Stimulated activated CD8-positive, alpha-beta memory T cell treated with anti-CD3 and anti-CD28 coated beads, Interleukin-15, amount 100 ng/mL, for 4 hours (primary cell): ENCODE measurements around the gene ITGBL1.

Experiments used
- DNase-seq, 2 donors: peaks; one replicate each; pipeline ENCODE4 v3.0.0-alpha.2; 2020; ENCODE audit warnings: low read depth in 2 of 2

Gene ITGBL1

DNA sequence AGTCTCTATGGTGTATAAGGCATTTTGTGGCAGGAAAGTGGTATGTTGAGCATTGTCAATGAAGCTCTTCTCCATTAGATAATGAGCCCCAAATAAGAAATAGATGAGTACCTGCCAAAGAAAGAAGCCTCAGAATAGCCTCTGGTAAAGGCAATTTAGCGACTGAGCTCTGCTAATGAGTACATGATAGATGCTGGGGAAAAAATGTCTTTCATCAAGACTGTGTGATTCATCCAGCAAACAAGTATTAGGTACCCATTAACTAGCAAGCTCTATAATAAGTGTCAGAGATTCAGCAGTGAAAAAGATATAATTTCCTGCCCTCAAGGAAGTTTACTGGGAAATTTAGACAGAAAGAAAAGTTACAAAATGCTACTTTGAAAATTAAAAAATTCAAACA lies 294.6 kb downstream of the ITGBL1 start:
- DNase-seq, result no peak

DNA sequence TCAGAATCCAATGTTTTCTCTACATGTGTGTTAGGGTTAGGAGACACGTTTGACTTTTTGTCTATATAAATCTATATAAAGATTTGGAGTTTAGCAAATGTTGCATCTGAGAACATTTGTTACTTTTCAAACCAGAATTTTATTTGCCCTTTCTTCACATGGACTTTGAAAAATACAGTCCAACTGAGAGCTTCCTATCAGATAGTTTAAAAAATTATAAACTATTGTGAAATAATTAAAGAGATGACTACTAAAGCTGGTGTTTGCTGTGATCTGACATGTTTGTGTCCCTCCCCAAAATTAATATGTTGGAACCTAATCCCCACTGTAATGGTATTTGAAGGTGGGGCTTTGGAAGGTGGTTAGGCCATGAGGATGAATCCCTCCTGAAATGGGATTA lies 297.1 kb downstream of the ITGBL1 start:
- no peak for DNase-seq

DNA sequence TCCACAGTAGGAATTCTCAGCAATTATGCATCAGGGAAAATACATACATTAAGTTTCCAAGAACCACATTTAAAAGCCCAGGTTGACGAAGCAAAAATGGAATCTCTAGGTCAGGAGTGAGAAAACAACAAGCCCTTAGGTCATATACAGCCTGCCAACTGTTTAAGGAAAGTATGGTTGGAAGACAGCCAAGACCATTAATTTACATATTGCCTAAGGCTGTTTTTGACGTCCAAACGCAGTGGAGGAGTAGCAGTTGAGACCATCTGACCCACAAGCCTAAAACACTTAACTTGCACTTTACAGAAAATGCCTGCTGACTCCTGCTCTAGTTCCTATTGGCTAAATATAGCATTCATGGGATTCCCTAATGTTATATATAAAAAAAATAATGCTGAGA lies 299.0 kb downstream of the ITGBL1 start:
- no peak for DNase-seq

DNA sequence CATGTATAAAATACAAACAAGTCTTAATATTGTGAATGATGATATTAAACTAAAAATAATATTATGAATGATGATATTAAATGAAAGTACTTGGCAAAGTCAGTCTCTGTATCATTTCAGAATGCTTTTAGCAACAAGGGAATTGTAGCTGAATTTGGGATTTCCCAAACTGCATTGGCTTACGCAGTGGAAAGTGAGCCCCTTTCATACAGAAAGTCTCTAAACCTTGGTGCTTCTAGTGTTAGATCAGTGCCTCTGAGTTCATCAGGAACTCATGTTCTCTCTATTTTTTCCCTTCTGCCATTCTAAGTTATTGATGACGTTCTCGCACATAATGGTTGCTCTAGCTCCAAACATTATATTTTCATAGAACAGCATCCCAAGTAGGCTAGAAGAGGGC lies 300.0 kb downstream of the ITGBL1 start:
- DNase-seq, result no peak

DNA sequence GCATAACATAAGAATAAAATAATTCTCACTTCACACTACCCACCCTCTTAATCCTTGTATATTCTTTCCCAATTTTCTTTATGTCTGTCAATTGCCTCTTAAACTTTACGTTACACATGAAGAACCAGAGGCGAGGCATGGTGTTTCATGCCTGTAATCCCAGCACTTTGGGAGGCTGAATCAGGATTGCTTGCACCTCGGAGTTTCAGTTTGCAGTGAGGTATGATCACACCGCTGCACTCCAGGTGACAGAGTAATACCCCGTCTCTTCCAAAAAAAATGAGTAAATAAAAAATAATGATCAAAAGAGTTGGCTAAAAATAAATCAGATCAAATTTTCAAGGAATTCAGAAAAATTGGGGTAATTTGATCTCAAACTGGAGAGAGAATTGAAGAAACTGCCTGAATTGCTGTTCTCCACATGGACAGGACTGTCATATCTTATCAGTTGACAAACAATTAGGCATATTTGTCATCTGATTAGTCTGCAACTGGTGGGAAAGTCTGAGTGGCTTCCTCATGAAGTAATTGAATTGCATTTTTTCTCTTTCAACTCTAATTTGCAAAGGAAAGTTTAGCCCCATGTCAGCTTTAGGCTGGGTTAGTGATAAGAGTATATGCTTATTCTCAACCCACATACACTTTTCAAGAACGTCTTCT lies 302.9 kb downstream of the ITGBL1 start:
- DNase-seq, result no peak

DNA sequence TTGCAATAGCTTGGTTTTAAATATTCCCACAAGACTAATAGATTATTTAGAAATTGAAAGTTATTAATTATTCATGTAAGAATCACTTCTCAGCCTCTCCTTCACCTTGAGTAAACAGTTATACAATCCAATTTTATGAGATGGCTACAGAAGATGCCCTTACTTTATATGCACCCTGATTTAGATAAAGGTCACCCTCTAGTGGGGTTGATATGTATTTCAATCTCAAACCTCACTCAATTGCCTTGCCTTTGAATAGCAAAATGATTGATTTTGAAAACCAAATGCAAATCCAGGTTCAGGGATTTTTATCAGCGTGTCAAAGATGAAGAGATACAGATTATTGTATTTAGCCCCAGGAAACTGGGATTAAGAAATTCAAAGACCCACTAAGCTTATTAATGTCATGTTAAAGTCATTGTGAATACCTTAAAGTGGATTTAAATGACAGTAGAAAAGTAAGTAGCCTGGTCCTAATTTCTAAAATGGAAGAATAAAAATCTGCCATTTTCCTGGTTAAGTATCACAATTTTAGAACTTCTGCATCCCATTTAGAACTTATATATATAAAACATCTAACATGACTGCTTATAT lies 305.1 kb downstream of the ITGBL1 start:
- DNase-seq, result no peak

DNA sequence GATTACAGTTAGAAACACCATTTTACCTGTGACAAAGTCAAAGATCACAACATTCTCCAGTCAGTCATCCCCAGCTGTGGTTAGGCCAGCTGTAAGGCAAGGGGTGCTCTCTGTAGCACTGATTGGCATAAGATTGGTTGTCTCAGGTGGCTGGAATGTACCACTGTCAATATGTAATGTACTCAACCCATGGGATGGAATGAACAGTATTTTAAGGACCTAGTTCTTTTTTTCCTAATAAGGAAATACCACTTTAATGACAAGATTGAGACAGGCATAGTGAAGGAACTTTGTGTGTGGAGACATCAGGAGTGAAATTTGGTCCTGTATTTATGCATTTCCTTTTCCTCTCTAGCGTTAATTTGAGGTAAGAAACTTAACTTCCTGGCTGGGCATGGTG lies 310.7 kb downstream of the ITGBL1 start:
- DNase-seq, result no peak
